ENCODE measurements around the gene TERT. TPM values are rescaled to one million over a fixed set of nuclear protein-coding genes. Genes with fewer than 3 reads are reported as not detected.

Gene TERT
- total RNA-seq, 1 experiment from 2014 or later, result 0.80 TPM

- intact Hi-C loops (cut with micrococcal nuclease), result loop anchor here (5.0 kb wide), 1 partner anchor 123 kb away; the partner anchor contains the start of gene CLPTM1L
- Histone ChIP-seq H3K36me3 (ENCODE audit: low read depth, low read length) (no peaks in the 10 kb centered on the region), H3K4me2 (ENCODE audit: low read length) (no peak overlapping the region), H3K4me1 (ENCODE audit: insufficient read depth, low read length) (peaks cover 13% of the 10 kb centered on the region), H3K4me3 (ENCODE audit: low read length) (no peak overlapping the region), H3K9ac (ENCODE audit: low read length) (no peak overlapping the region), H3K9me3 (ENCODE audit: low read length) (no peaks in the 10 kb centered on the region), H3K27ac (ENCODE audit: low read length) (no peak overlapping the region), H3F3A (ENCODE audit: low read length, unreplicated experiment) (no peaks in the 10 kb centered on the region), H2AFZ (ENCODE audit: low read length) (no peak overlapping the region), H3K9me2 (replicated peaks; ENCODE audit: low read length) (no peaks in the 10 kb centered on the region), H4K20me1 (ENCODE audit: low read length) (peaks cover 9% of the 10 kb centered on the region; the same call in 1 of the 2 replicates), H3K79me2 (ENCODE audit: low read length) (no peaks in the 10 kb centered on the region), H3K27me3 (ENCODE audit: low read length) (peaks cover 7% of the 10 kb centered on the region)
- ChIA-PET POLR2A (ENCODE audit: unreplicated experiment) (no interaction called here), CTCF (no interaction called here)
- ATAC-seq (no peak), DNase-seq (no peak)
- TF ChIP-seq CTCF (conservative IDR thresholded peaks at IDR 0.05; ENCODE audit: low read depth, low read length) (no peak), EZH2 (IDR thresholded peaks at IDR 0.05; ENCODE audit: low read length, unreplicated experiment) (no peak), EZH2phosphoT487 (IDR thresholded peaks at IDR 0.05; ENCODE audit: borderline replicate concordance, low read length) (no peak)
- BruUV-seq (replicated peaks), result no TSS peak
These were observed 70.2 kb downstream of the TERT start for GRCh38 chr5:1224631-1225030.

- ChIA-PET POLR2A (ENCODE audit: unreplicated experiment) (no interaction called here), CTCF (no interaction called here)
- no peak overlapping the region for H3K27ac ChIP-seq (ENCODE audit: low read length)
- no peaks in the 10 kb centered on the region for H3K79me2 ChIP-seq (ENCODE audit: low read length)
- H3K27me3 ChIP-seq (ENCODE audit: low read length), result peaks cover 7% of the 10 kb centered on the region
- no peak overlapping the region for H3K4me2 ChIP-seq (ENCODE audit: low read length)
- intact Hi-C loops (cut with micrococcal nuclease), result no loop called here
- no peak for TF ChIP-seq EZH2phosphoT487 (IDR thresholded peaks at IDR 0.05; ENCODE audit: borderline replicate concordance, low read length)
- TF ChIP-seq EZH2 (IDR thresholded peaks at IDR 0.05; ENCODE audit: low read length, unreplicated experiment), result no peak
- no peak for TF ChIP-seq CTCF (conservative IDR thresholded peaks at IDR 0.05; ENCODE audit: low read depth, low read length)
- peaks cover 5% of the 10 kb centered on the region; the same call in 1 of the 2 replicates for H4K20me1 ChIP-seq (ENCODE audit: low read length)
- no peaks in the 10 kb centered on the region for H3K36me3 ChIP-seq (ENCODE audit: low read depth, low read length)
- peaks cover 13% of the 10 kb centered on the region for H3K4me1 ChIP-seq (ENCODE audit: insufficient read depth, low read length)
- H2AFZ ChIP-seq (ENCODE audit: low read length), result no peak overlapping the region
- ATAC-seq, result no peak
- no peaks in the 10 kb centered on the region for H3K9me3 ChIP-seq (ENCODE audit: low read length)
- H3K9ac ChIP-seq (ENCODE audit: low read length), result no peak overlapping the region
- no peak for DNase-seq
- no peaks in the 10 kb centered on the region for H3F3A ChIP-seq (ENCODE audit: low read length, unreplicated experiment)
- H3K4me3 ChIP-seq (ENCODE audit: low read length), result no peak overlapping the region
- no peaks in the 10 kb centered on the region for H3K9me2 ChIP-seq (replicated peaks; ENCODE audit: low read length)
- BruUV-seq (replicated peaks), result no TSS peak
These were observed 71.6 kb downstream of the TERT start for GRCh38 chr5:1223278-1223670.

GRCh38 chr5:1222621-1223277, 72.1 kb downstream of the TERT start:
- intact Hi-C loops (cut with micrococcal nuclease), result no loop called here
- Histone ChIP-seq H3K9me2 (replicated peaks; ENCODE audit: low read length) (no peaks in the 10 kb centered on the region), H4K20me1 (ENCODE audit: low read length) (peaks cover 4% of the 10 kb centered on the region; the same call in 1 of the 2 replicates), H3K79me2 (ENCODE audit: low read length) (no peaks in the 10 kb centered on the region), H3K9me3 (ENCODE audit: low read length) (no peaks in the 10 kb centered on the region), H3K9ac (ENCODE audit: low read length) (no peak overlapping the region), H3K27me3 (ENCODE audit: low read length) (peaks cover 7% of the 10 kb centered on the region), H3K4me2 (ENCODE audit: low read length) (no peak overlapping the region), H3K4me1 (ENCODE audit: insufficient read depth, low read length) (peaks cover 8% of the 10 kb centered on the region), H3K27ac (ENCODE audit: low read length) (no peak overlapping the region), H3K36me3 (ENCODE audit: low read depth, low read length) (no peaks in the 10 kb centered on the region), H2AFZ (ENCODE audit: low read length) (no peak overlapping the region), H3F3A (ENCODE audit: low read length, unreplicated experiment) (no peaks in the 10 kb centered on the region), H3K4me3 (ENCODE audit: low read length) (no peak overlapping the region)
- DNase-seq (no peak), ATAC-seq (no peak)
- ChIA-PET CTCF (no interaction called here), POLR2A (ENCODE audit: unreplicated experiment) (no interaction called here)
- no TSS peak for BruUV-seq (replicated peaks)
- TF ChIP-seq EZH2 (IDR thresholded peaks at IDR 0.05; ENCODE audit: low read length, unreplicated experiment) (no peak), EZH2phosphoT487 (IDR thresholded peaks at IDR 0.05; ENCODE audit: borderline replicate concordance, low read length) (no peak), CTCF (conservative IDR thresholded peaks at IDR 0.05; ENCODE audit: low read depth, low read length) (no peak)

All from PC-3 (cell line).